Measurements from ENCODE around the gene FPGT.

FPGT gene

DNA sequence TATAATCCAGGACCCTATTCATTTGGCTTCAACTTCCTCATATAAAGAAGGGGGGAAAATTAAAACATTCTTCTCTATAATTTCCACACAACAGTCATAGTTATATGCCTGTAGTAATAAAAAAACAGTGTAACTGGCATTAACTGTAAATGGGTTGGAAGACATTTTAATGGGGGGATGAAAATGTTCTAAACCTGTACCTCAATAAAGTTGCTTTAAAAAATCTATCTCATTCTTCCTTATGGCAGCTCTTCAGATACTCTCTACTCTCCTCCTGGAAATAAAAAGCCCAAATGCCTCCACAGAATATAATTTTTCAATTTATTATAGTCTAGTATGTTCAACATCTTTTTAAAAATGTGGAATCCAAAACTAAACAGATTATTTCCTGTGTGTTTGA, 2.7 kb upstream of the FPGT start:
- ChIA-PET POLR2A (no interaction called here), CTCF (no interaction called here)
- TF ChIP-seq, protein P1, sequence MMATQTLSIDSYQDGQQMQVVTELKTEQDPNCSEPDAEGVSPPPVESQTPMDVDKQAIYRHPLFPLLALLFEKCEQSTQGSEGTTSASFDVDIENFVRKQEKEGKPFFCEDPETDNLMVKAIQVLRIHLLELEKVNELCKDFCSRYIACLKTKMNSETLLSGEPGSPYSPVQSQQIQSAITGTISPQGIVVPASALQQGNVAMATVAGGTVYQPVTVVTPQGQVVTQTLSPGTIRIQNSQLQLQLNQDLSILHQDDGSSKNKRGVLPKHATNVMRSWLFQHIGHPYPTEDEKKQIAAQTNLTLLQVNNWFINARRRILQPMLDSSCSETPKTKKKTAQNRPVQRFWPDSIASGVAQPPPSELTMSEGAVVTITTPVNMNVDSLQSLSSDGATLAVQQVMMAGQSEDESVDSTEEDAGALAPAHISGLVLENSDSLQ (IDR thresholded peaks at IDR 0.05), result no peak
- no peak for TF ChIP-seq SUZ12 (IDR thresholded peaks at IDR 0.05)
- no peak for TF ChIP-seq L3MBTL2 (conservative IDR thresholded peaks at IDR 0.05)
- no peak for TF ChIP-seq ELF4 (IDR thresholded peaks at IDR 0.05)
- no peak for TF ChIP-seq BHLHE40 (IDR thresholded peaks at IDR 0.05; ENCODE audit: borderline replicate concordance)
- TF ChIP-seq FOXK2 (IDR thresholded peaks at IDR 0.05), result no peak
- no peak for TF ChIP-seq FOXA1 (IDR thresholded peaks at IDR 0.05)
- no peak for TF ChIP-seq LEF1 (IDR thresholded peaks at IDR 0.05; ENCODE audit: borderline replicate concordance)
- no peak for TF ChIP-seq TARDBP (IDR thresholded peaks at IDR 0.05)
- TF ChIP-seq CTBP1 (IDR thresholded peaks at IDR 0.05; ENCODE audit: borderline replicate concordance), result no peak
- no peak for TF ChIP-seq HDGF (IDR thresholded peaks at IDR 0.05; ENCODE audit: borderline replicate concordance)
- no peak for TF ChIP-seq ZNF384 (IDR thresholded peaks at IDR 0.05)
- no peak for TF ChIP-seq NFRKB (IDR thresholded peaks at IDR 0.05)
- TF ChIP-seq ARNT (IDR thresholded peaks at IDR 0.05), result no peak
- TF ChIP-seq SP1 (IDR thresholded peaks at IDR 0.05), result no peak
- no peak for DNase-seq (ENCODE audit: extremely low spot score)

DNA sequence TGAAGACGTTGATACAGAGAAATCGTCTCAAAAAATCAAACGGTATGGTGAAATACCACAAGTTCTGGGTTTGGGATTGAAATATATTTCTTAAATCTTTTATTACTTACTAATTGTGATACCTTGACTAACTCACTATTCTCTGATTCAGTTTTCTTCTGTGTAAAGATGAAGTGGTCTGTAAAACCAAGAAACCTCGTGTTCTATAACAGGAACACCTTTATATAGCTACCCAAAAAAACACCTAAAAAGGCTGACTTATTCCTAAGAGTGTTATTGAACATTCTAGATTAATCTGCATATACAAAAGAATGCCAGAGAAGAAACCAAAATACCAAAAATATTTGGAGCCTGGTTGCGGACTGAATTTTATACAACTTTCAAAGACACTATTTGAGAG, 787 bp upstream of the FPGT start:
- ChIA-PET POLR2A (interaction anchor here (1.3 kb wide), 1 partner anchor 12 kb away, joined by 5 read pairs; no protein-coding TSS in a partner anchor), CTCF (no interaction called here)
- DNase-seq (ENCODE audit: extremely low spot score), result no peak
- no peak for TF ChIP-seq TARDBP (IDR thresholded peaks at IDR 0.05)
- no peak for TF ChIP-seq FOXA1 (IDR thresholded peaks at IDR 0.05)
- no peak for TF ChIP-seq LEF1 (IDR thresholded peaks at IDR 0.05; ENCODE audit: borderline replicate concordance)
- no peak for TF ChIP-seq ARNT (IDR thresholded peaks at IDR 0.05)
- no peak for TF ChIP-seq ZNF384 (IDR thresholded peaks at IDR 0.05)
- TF ChIP-seq FOXM1 (IDR thresholded peaks at IDR 0.05; ENCODE audit: borderline replicate concordance), result no peak
- no peak for TF ChIP-seq SUZ12 (IDR thresholded peaks at IDR 0.05)

DNA sequence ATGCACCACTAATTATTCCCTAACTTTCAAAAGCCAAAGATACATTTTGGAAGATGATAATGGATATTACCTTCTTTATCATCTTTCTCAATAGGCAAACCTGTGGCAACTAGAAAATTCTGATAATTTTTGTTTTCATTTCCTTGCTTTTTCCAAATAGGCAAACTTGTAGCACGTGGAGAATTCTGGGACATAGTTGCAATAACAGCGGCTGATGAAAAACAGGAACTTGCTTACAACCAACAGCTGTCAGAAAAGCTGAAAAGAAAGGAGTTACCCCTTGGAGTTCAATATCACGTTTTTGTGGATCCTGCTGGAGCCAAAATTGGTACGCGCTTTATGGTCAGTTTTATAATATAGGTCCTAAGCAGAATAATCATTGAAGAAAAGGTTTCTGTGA, 1.5 kb downstream of the FPGT start:
- ChIA-PET POLR2A (no interaction called here), CTCF (no interaction called here)
- no peak for DNase-seq (ENCODE audit: extremely low spot score)
- no peak for TF ChIP-seq SP1 (IDR thresholded peaks at IDR 0.05)
- no peak for TF ChIP-seq ZNF384 (IDR thresholded peaks at IDR 0.05)
- TF ChIP-seq CTBP1 (IDR thresholded peaks at IDR 0.05; ENCODE audit: borderline replicate concordance), result no peak
- TF ChIP-seq BHLHE40 (IDR thresholded peaks at IDR 0.05; ENCODE audit: borderline replicate concordance), result no peak
- no peak for TF ChIP-seq SUZ12 (IDR thresholded peaks at IDR 0.05)
- TF ChIP-seq NFRKB (IDR thresholded peaks at IDR 0.05), result no peak
- TF ChIP-seq, protein P1 (IDR thresholded peaks at IDR 0.05), result no peak
- TF ChIP-seq FOXA1 (IDR thresholded peaks at IDR 0.05), result no peak
- TF ChIP-seq FOXK2 (IDR thresholded peaks at IDR 0.05), result no peak

DNA sequence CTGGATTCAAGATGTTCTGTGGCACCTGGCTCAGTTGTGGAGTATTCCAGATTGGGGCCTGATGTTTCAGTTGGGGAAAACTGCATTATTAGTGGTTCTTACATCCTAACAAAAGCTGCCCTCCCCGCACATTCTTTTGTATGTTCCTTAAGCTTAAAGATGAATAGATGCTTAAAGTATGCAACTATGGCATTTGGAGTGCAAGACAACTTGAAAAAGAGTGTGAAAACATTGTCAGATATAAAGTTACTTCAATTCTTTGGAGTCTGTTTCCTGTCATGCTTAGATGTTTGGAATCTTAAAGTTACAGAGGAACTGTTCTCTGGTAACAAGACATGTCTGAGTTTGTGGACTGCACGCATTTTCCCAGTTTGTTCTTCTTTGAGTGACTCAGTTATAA, 7.2 kb downstream of the FPGT start:
- no peak for TF ChIP-seq BHLHE40 (IDR thresholded peaks at IDR 0.05; ENCODE audit: borderline replicate concordance)
- TF ChIP-seq NFRKB (IDR thresholded peaks at IDR 0.05), result no peak
- TF ChIP-seq FOXA1 (IDR thresholded peaks at IDR 0.05), result no peak
- no peak for TF ChIP-seq TARDBP (IDR thresholded peaks at IDR 0.05)
- no peak for TF ChIP-seq CTBP1 (IDR thresholded peaks at IDR 0.05; ENCODE audit: borderline replicate concordance)
- POLR2A ChIA-PET, result no interaction called here
- CTCF ChIA-PET, result no interaction called here
- no peak for DNase-seq (ENCODE audit: extremely low spot score)

DNA sequence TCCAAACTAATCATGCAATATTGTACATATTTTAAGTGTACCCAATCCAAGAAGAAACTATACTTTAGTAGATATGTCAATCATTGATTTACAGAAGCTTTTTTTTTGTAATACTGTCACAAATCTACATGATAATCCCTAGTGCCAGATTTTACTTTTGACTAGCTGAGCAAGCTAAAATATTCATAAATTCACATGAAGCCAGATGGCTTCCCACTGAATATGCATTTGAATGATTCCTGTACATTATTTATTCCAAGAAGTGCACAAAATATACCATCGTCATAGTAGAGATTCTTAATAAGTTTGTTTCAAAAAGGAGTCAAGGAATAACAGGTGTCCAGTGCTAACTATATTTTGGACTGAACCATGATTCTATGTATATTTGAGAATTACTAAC, 17.2 kb downstream of the FPGT start:
- POLR2A ChIA-PET, result no interaction called here
- DNase-seq (ENCODE audit: extremely low spot score), result no peak

DNA sequence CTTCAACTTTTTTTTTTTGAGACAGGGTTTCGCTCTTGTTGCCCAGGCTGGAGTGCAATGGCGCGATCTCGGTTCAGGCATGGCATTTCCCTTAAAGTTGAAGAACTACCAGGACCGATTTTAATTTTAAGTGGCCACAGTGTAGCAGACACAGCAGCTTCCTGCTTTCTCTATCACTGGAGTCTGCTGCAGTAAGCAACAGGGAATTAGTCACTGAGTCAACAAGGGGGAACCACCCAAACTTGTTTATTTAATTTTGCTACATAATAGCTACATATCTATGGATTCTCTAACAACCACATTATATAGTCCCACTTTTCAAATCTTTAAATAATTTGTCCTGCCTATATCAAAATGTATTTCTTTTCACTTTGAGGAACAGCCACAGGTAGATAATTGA, 24.7 kb downstream of the FPGT start:
- CTCF ChIA-PET, result interaction anchor here (0.6 kb wide), 1 partner anchor 1685 kb away, joined by 4 read pairs; no protein-coding TSS in a partner anchor
- POLR2A ChIA-PET, result no interaction called here
- TF ChIP-seq FOXK2 (IDR thresholded peaks at IDR 0.05) (no peak), L3MBTL2 (conservative IDR thresholded peaks at IDR 0.05) (no peak), LEF1 (IDR thresholded peaks at IDR 0.05; ENCODE audit: borderline replicate concordance) (no peak)
- TF ChIP-seq, protein P1 (IDR thresholded peaks at IDR 0.05), result no peak
- DNase-seq (ENCODE audit: extremely low spot score), result no peak

More for the DNA sequence above, 17.2 kb downstream of the FPGT start:
- TF ChIP-seq FOXM1 (IDR thresholded peaks at IDR 0.05; ENCODE audit: borderline replicate concordance) (no peak), NFRKB (IDR thresholded peaks at IDR 0.05) (no peak), SUZ12 (IDR thresholded peaks at IDR 0.05) (no peak), ARNT (IDR thresholded peaks at IDR 0.05) (no peak), ZNF384 (IDR thresholded peaks at IDR 0.05) (no peak), LEF1 (IDR thresholded peaks at IDR 0.05; ENCODE audit: borderline replicate concordance) (no peak), CTBP1 (IDR thresholded peaks at IDR 0.05; ENCODE audit: borderline replicate concordance) (no peak), L3MBTL2 (conservative IDR thresholded peaks at IDR 0.05) (no peak), TARDBP (IDR thresholded peaks at IDR 0.05) (no peak), SP1 (IDR thresholded peaks at IDR 0.05) (no peak), ELF4 (IDR thresholded peaks at IDR 0.05) (no peak), FOXK2 (IDR thresholded peaks at IDR 0.05) (no peak), FOXA1 (IDR thresholded peaks at IDR 0.05) (no peak), BHLHE40 (IDR thresholded peaks at IDR 0.05; ENCODE audit: borderline replicate concordance) (no peak), HDGF (IDR thresholded peaks at IDR 0.05; ENCODE audit: borderline replicate concordance) (no peak)
- TF ChIP-seq, protein P1 (IDR thresholded peaks at IDR 0.05), result no peak
- CTCF ChIA-PET, result no interaction called here

All from HEK293T (cell line).